ENCODE data around the gene KLHL35. TPM values are rescaled to one million over a fixed set of nuclear protein-coding genes. Genes with fewer than 3 reads are reported as not detected.

The KLHL35 gene
- total RNA-seq, 1 experiment from 2014 or later, result 8.4 TPM

GRCh38 chr11:75471176-75471973, 38.4 kb upstream of the KLHL35 start:
- Histone ChIP-seq H3K27me3 (ENCODE audit: low read length) (no peaks in the 10 kb centered on the region), H2AFZ (ENCODE audit: low read length) (no peak overlapping the region), H3K27ac (ENCODE audit: low read length) (no peak overlapping the region), H3K4me2 (ENCODE audit: low read length) (no peak overlapping the region), H3K9me3 (ENCODE audit: low read length) (no peaks in the 10 kb centered on the region), H3K4me3 (ENCODE audit: low read length) (no peak overlapping the region), H3K9me2 (replicated peaks; ENCODE audit: low read length) (no peaks in the 10 kb centered on the region), H3K4me1 (ENCODE audit: insufficient read depth, low read length) (peaks cover 5% of the 10 kb centered on the region; the same call in 1 of the 2 replicates), H3K36me3 (ENCODE audit: low read depth, low read length) (no peaks in the 10 kb centered on the region), H3F3A (ENCODE audit: low read length, unreplicated experiment) (no peaks in the 10 kb centered on the region), H4K20me1 (ENCODE audit: low read length) (no peaks in the 10 kb centered on the region), H3K9ac (ENCODE audit: low read length) (no peak overlapping the region), H3K79me2 (ENCODE audit: low read length) (no peaks in the 10 kb centered on the region)
- DNase-seq (no peak), ATAC-seq (no peak)
- intact Hi-C loops (cut with micrococcal nuclease), result no loop called here
- no TSS peak for BruUV-seq (replicated peaks)
- TF ChIP-seq EZH2 (IDR thresholded peaks at IDR 0.05; ENCODE audit: low read length, unreplicated experiment) (no peak), EZH2phosphoT487 (IDR thresholded peaks at IDR 0.05; ENCODE audit: borderline replicate concordance, low read length) (no peak)
- POLR2A ChIA-PET (ENCODE audit: unreplicated experiment), result no interaction called here
- CTCF ChIA-PET, result no interaction called here

DNA sequence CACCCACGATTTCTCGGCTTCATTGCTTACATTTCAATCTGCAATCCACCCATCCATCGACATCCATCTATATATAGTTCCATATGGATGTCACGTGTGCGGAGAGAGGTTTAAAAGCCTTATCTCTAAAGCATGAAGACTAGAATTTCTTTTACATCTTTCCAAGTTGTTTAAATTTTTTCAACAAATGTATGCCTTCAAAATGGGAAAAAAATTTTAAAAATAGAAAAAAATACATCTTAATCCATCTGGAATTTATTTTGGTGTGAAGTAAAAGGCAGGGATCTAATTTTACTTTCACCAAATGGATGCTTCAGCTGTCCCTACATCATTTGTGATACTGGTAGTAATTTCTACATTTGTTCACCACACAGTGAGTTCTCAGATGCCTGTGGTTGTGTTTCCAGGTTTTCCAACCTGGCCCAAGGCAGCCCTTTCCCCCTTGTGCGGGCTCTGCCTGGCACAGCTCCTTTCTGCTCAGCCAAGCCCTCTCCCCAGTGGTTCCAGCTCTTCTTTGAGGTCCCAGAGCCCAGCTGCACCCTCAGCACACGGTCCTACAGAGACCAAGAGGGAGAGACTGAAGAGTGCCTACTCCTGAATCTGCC, 37.6 kb upstream of the KLHL35 start:
- DNase-seq (no peak), ATAC-seq (no peak)
- Histone ChIP-seq H3K27ac (ENCODE audit: low read length) (no peak overlapping the region), H3K4me1 (ENCODE audit: insufficient read depth, low read length) (no peaks in the 10 kb centered on the region), H3K27me3 (ENCODE audit: low read length) (no peaks in the 10 kb centered on the region), H3K4me2 (ENCODE audit: low read length) (no peak overlapping the region), H3K4me3 (ENCODE audit: low read length) (no peak overlapping the region), H3K9ac (ENCODE audit: low read length) (no peak overlapping the region), H3K9me2 (replicated peaks; ENCODE audit: low read length) (no peaks in the 10 kb centered on the region), H3K9me3 (ENCODE audit: low read length) (no peaks in the 10 kb centered on the region), H3K36me3 (ENCODE audit: low read depth, low read length) (no peaks in the 10 kb centered on the region), H3K79me2 (ENCODE audit: low read length) (no peaks in the 10 kb centered on the region), H3F3A (ENCODE audit: low read length, unreplicated experiment) (no peaks in the 10 kb centered on the region), H4K20me1 (ENCODE audit: low read length) (no peaks in the 10 kb centered on the region), H2AFZ (ENCODE audit: low read length) (no peak overlapping the region)
- ChIA-PET CTCF (no interaction called here), POLR2A (ENCODE audit: unreplicated experiment) (no interaction called here)
- intact Hi-C loops (cut with micrococcal nuclease), result no loop called here
- no TSS peak for BruUV-seq (replicated peaks)
- TF ChIP-seq EZH2phosphoT487 (IDR thresholded peaks at IDR 0.05; ENCODE audit: borderline replicate concordance, low read length) (no peak), CTCF (conservative IDR thresholded peaks at IDR 0.05; ENCODE audit: low read depth, low read length) (no peak), EZH2 (IDR thresholded peaks at IDR 0.05; ENCODE audit: low read length, unreplicated experiment) (no peak)

DNA sequence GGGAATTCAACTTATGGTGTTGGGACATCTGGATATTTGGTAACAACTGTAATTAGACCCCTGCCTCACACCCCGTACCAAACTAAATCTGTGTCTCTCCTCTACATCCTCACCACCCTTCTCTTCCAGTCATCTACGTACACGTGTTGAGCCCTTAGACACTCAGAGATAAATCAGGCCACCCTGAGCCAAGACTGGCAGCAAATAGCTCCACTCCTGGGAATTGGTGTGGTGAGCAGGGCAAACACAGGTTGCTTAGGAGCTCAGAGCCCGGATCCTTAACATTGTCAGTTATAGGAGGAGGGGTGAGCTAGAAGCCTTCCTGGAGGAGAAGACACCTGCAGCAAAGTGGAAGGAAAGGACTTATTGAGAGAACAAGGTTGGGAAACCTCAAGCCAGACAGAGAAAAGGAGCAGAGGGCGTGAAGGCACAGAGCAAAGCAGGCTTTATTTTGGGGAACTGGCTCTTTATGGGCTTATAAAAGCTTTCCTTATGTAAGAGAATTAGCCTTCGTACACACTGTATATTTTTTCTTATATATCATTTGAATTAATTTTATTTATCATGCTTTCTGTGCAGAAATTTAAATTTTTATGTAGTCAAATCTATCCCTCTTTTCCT, 36.9 kb upstream of the KLHL35 start:
- no peak overlapping the region for H3K4me2 ChIP-seq (ENCODE audit: low read length)
- no peak for TF ChIP-seq EZH2 (IDR thresholded peaks at IDR 0.05; ENCODE audit: low read length, unreplicated experiment)
- no peak for TF ChIP-seq CTCF (conservative IDR thresholded peaks at IDR 0.05; ENCODE audit: low read depth, low read length)
- no peak for TF ChIP-seq EZH2phosphoT487 (IDR thresholded peaks at IDR 0.05; ENCODE audit: borderline replicate concordance, low read length)
- no peak overlapping the region for H3K9ac ChIP-seq (ENCODE audit: low read length)
- no peaks in the 10 kb centered on the region for H3K9me2 ChIP-seq (replicated peaks; ENCODE audit: low read length)
- no peaks in the 10 kb centered on the region for H3K79me2 ChIP-seq (ENCODE audit: low read length)
- H3K27me3 ChIP-seq (ENCODE audit: low read length), result no peaks in the 10 kb centered on the region
- H3K4me1 ChIP-seq (ENCODE audit: insufficient read depth, low read length), result no peaks in the 10 kb centered on the region
- POLR2A ChIA-PET (ENCODE audit: unreplicated experiment), result no interaction called here
- no peaks in the 10 kb centered on the region for H3K9me3 ChIP-seq (ENCODE audit: low read length)
- CTCF ChIA-PET, result no interaction called here
- DNase-seq, result no peak
- H4K20me1 ChIP-seq (ENCODE audit: low read length), result no peaks in the 10 kb centered on the region
- no peaks in the 10 kb centered on the region for H3F3A ChIP-seq (ENCODE audit: low read length, unreplicated experiment)
- no peak overlapping the region for H3K4me3 ChIP-seq (ENCODE audit: low read length)
- intact Hi-C loops (cut with micrococcal nuclease), result no loop called here
- H3K36me3 ChIP-seq (ENCODE audit: low read depth, low read length), result no peaks in the 10 kb centered on the region
- ATAC-seq, result no peak
- H3K27ac ChIP-seq (ENCODE audit: low read length), result no peak overlapping the region
- H2AFZ ChIP-seq (ENCODE audit: low read length), result no peak overlapping the region
- no TSS peak for BruUV-seq (replicated peaks)
